Smooth muscle cell (in vitro differentiated cells): ENCODE data around the gene PVALB. TPM values are rescaled to one million over a fixed set of nuclear protein-coding genes. Genes with fewer than 3 reads are reported as not detected.

ENCODE experiments used
- DNase-seq: peaks from one replicate; lab custom pipeline; 2025; ENCODE audit not compliant: unreplicated experiment; lab: John Stamatoyannopoulos, UW
- H2AFZ ChIP-seq: fragments of 200-600 bp; sonication (generic); 2 replicates; pipeline ENCODE4 v1.6.0; 2016; ENCODE audit warnings: antibody characterized with exemption, low read depth, mild to moderate bottlenecking
- H3F3A ChIP-seq: fragments of 200-600 bp; sonication (generic); 2 replicates; pipeline ENCODE4 v1.6.0; 2017; ENCODE audit warnings: antibody characterized with exemption, low read depth
- H3K27ac ChIP-seq: fragments of 200-600 bp; sonication (generic); 2 replicates; pipeline ENCODE4 v1.5.1; 2016; ENCODE audit warnings: low read depth, mild to moderate bottlenecking
- H3K27me3 ChIP-seq: fragments of 200-600 bp; sonication (generic); 2 replicates; pipeline ENCODE4 v1.6.1; 2016; ENCODE audit warnings: low read depth, mild to moderate bottlenecking
- H3K36me3 ChIP-seq: fragments of 200-600 bp; sonication (generic); 2 replicates; pipeline ENCODE4 v1.5.1; 2016; ENCODE audit warnings: low read depth
- H3K4me1 ChIP-seq: fragments of 200-600 bp; sonication (generic); 2 replicates; pipeline ENCODE4 v1.5.1; 2016; ENCODE audit warnings: low read depth
- H3K4me2 ChIP-seq: fragments of 200-600 bp; sonication (generic); 2 replicates; pipeline ENCODE4 v1.6.0; 2016; ENCODE audit warnings: mild to moderate bottlenecking
- H3K4me3 ChIP-seq: fragments of 200-600 bp; sonication (generic); 2 replicates; pipeline ENCODE4 v1.5.1; 2016; ENCODE audit warnings: mild to moderate bottlenecking
- H3K79me2 ChIP-seq: fragments of 200-600 bp; sonication (generic); 2 replicates; pipeline ENCODE4 v1.6.0; 2016; ENCODE audit warnings: low read depth, mild to moderate bottlenecking
- H3K9ac ChIP-seq: fragments of 200-600 bp; sonication (generic); 2 replicates; pipeline ENCODE4 v1.6.0; 2016; ENCODE audit warnings: low read depth
- H3K9me3 ChIP-seq: fragments of 200-600 bp; sonication (generic); replicated peaks from 2 replicates; pipeline ENCODE4 v1.5.1; 2016; ENCODE audit warnings: low read depth
- H4K20me1 ChIP-seq: fragments of 200-600 bp; sonication (generic); 2 replicates; pipeline ENCODE4 v1.6.0; 2016; ENCODE audit warnings: low read depth
- WGBS: methylation state at CpG from one replicate; pipeline ENCODE4 v1.1.7; 2016; ENCODE audit warnings: low lambda C conversion rate; 5-methylcytosine and 5-hydroxymethylcytosine counted together
- polyA plus RNA-seq: library from polyadenylated mRNA; unstranded; fragments of >200 nt; fragmentation: Nextera tagmentation; extraction: Ambion mirVana; gene quantifications from 2 replicates; pipeline ENCODE4 v1.2.1, GENCODE V29; 2016
- total RNA-seq: library from RNA; depleted of rRNA; stranded (reverse); fragments of >200 nt; gene quantifications from 2 replicates; pipeline ENCODE4 v1.2.3, GENCODE V29; 2014
- TF ChIP-seq, protein P1 (sequence below): fragments of 200-600 bp; sonication (generic); IDR thresholded peaks from 2 replicates; pipeline ENCODE4 v1.5.1; 2017; ENCODE audit warnings: borderline replicate concordance, mild to moderate bottlenecking, antibody characterized with exemption; ENCODE audit not compliant: insufficient read depth, poor library complexity, severe bottlenecking

The PVALB gene
- total and polyA plus RNA-seq, 2 experiments from 2014 or later: not detected

GRCh38 chr22:36762687-36763260 is 54.1 kb downstream of the PVALB start:
- Histone ChIP-seq H3F3A (no peaks in the 10 kb centered on the region), H3K4me2 (no peak overlapping the region), H3K27ac (no peak overlapping the region), H3K9me3 (no peaks in the 10 kb centered on the region), H3K36me3 (no peaks in the 10 kb centered on the region), H3K4me1 (no peaks in the 10 kb centered on the region), H3K9ac (no peak overlapping the region), H3K79me2 (no peaks in the 10 kb centered on the region), H4K20me1 (no peaks in the 10 kb centered on the region), H3K27me3 (no peaks in the 10 kb centered on the region), H2AFZ (no peak overlapping the region), H3K4me3 (no peak overlapping the region)
- 92% methylated on average over 17 of the region's 17 CpGs for WGBS
- no peak for DNase-seq
- TF ChIP-seq, protein P1, sequence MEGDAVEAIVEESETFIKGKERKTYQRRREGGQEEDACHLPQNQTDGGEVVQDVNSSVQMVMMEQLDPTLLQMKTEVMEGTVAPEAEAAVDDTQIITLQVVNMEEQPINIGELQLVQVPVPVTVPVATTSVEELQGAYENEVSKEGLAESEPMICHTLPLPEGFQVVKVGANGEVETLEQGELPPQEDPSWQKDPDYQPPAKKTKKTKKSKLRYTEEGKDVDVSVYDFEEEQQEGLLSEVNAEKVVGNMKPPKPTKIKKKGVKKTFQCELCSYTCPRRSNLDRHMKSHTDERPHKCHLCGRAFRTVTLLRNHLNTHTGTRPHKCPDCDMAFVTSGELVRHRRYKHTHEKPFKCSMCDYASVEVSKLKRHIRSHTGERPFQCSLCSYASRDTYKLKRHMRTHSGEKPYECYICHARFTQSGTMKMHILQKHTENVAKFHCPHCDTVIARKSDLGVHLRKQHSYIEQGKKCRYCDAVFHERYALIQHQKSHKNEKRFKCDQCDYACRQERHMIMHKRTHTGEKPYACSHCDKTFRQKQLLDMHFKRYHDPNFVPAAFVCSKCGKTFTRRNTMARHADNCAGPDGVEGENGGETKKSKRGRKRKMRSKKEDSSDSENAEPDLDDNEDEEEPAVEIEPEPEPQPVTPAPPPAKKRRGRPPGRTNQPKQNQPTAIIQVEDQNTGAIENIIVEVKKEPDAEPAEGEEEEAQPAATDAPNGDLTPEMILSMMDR: no peak

DNA sequence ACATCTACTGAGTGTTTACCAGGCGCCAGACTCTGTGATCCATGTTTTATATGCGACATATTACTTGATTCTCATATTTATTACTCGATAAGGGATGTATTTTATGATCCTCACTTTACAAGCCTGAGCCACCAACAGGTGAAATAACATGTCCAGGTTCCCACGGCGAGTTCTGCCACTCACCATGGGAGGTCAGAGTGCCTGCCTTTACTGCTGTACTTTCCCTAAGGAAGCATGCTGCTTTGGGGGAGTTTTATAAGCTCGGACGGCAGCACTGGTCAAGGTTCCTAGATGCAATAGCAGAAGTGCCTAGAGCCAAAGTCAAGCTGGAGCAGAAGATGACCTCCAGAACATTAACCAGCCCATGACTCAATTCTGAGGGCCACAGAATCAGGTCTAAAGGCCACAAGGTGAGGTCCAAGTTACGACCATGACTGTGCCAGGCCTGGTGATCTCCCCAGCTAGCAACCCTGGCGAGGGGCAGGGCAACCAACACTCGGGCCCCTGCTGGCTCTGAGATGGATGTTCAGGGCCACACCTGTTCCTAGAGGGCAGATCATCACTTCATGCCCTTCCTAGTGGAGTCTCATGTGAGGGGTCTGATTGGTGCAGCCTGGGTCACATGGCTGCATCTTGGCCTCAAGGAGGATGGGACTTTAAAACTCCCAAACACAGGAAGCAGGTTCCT is 55.1 kb downstream of the PVALB start:
- no peak overlapping the region for H3K4me2 ChIP-seq
- no peak overlapping the region for H3K9ac ChIP-seq
- no peaks in the 10 kb centered on the region for H4K20me1 ChIP-seq
- H3K4me1 ChIP-seq: no peaks in the 10 kb centered on the region
- H3F3A ChIP-seq: no peaks in the 10 kb centered on the region
- H3K79me2 ChIP-seq: no peaks in the 10 kb centered on the region
- no peak overlapping the region for H3K27ac ChIP-seq
- no peaks in the 10 kb centered on the region for H3K27me3 ChIP-seq
- DNase-seq: no peak
- 94% methylated on average over 10 of the region's 10 CpGs for WGBS
- no peak overlapping the region for H2AFZ ChIP-seq
- TF ChIP-seq, protein P1: no peak
- no peak overlapping the region for H3K4me3 ChIP-seq
- H3K9me3 ChIP-seq: no peaks in the 10 kb centered on the region
- H3K36me3 ChIP-seq: no peaks in the 10 kb centered on the region

GRCh38 chr22:36760786-36761185 is 56.0 kb downstream of the PVALB start:
- no peak for DNase-seq
- Histone ChIP-seq H3K9ac (no peak overlapping the region), H3K4me3 (no peak overlapping the region), H3K4me2 (no peak overlapping the region), H3K36me3 (no peaks in the 10 kb centered on the region), H2AFZ (no peak overlapping the region), H3K79me2 (no peaks in the 10 kb centered on the region), H3K4me1 (no peaks in the 10 kb centered on the region), H3K9me3 (no peaks in the 10 kb centered on the region), H3K27ac (no peak overlapping the region), H3F3A (no peaks in the 10 kb centered on the region), H3K27me3 (no peaks in the 10 kb centered on the region), H4K20me1 (no peaks in the 10 kb centered on the region)
- TF ChIP-seq, protein P1: no peak
- 90% methylated on average over 11 of the region's 11 CpGs for WGBS
